DND-41 (cell line): ENCODE data around the gene NPS.

Source experiments
- CTCF ChIP-seq: IDR thresholded peaks from 2 replicates; pipeline ENCODE4 v1.5.1; 2012; ENCODE audit warnings: borderline replicate concordance, low read length, moderate library complexity, mild to moderate bottlenecking; ENCODE audit not compliant: poor library complexity, severe bottlenecking; ENCODE audit errors: extremely low read depth
- EZH2 ChIP-seq: IDR thresholded peaks from 3 replicates; pipeline ENCODE4 v1.6.1; 2012; ENCODE audit warnings: borderline replicate concordance, low read depth, mild to moderate bottlenecking, moderate library complexity, low read length, inconsistent platforms; ENCODE audit not compliant: severe bottlenecking

GRCh38 chr10:127561647-127562046 lies 12.5 kb downstream of the NPS start:
- TF ChIP-seq CTCF (no peak), EZH2 (no peak)
